ENCODE data around the gene SBF2.

Gene SBF2

GRCh38 chr11:10064828-10065227 lies 229.2 kb downstream of the SBF2 start:
- no peak for DNase-seq (ENCODE audit: low read depth)
- TF ChIP-seq CTCF (IDR thresholded peaks at IDR 0.05; ENCODE audit: insufficient read depth, low read depth, low read length, missing control alignments): no peak
- H3K4me3 ChIP-seq (ENCODE audit: low read depth, low read length): no peak overlapping the region

- H3K4me3 ChIP-seq (ENCODE audit: low read depth, low read length): no peak overlapping the region
- no peak for TF ChIP-seq CTCF (IDR thresholded peaks at IDR 0.05; ENCODE audit: insufficient read depth, low read depth, low read length, missing control alignments)
- DNase-seq (ENCODE audit: low read depth): no peak
Measured at GRCh38 chr11:10058356-10058755, 235.7 kb downstream of the SBF2 start.

- TF ChIP-seq CTCF (IDR thresholded peaks at IDR 0.05; ENCODE audit: insufficient read depth, low read depth, low read length, missing control alignments): no peak
- no peak overlapping the region for H3K4me3 ChIP-seq (ENCODE audit: low read depth, low read length)
- no peak for DNase-seq (ENCODE audit: low read depth)
Measured at GRCh38 chr11:10051868-10052586, 242.0 kb downstream of the SBF2 start.

GRCh38 chr11:10050561-10050960 lies 243.5 kb downstream of the SBF2 start:
- no peak overlapping the region for H3K4me3 ChIP-seq (ENCODE audit: low read depth, low read length)
- DNase-seq (ENCODE audit: low read depth): no peak
- no peak for TF ChIP-seq CTCF (IDR thresholded peaks at IDR 0.05; ENCODE audit: insufficient read depth, low read depth, low read length, missing control alignments)

GRCh38 chr11:10049756-10050155 lies 244.3 kb downstream of the SBF2 start:
- no peak for DNase-seq (ENCODE audit: low read depth)
- no peak overlapping the region for H3K4me3 ChIP-seq (ENCODE audit: low read depth, low read length)
- no peak for TF ChIP-seq CTCF (IDR thresholded peaks at IDR 0.05; ENCODE audit: insufficient read depth, low read depth, low read length, missing control alignments)

GRCh38 chr11:10048350-10048749 lies 245.7 kb downstream of the SBF2 start:
- no peak overlapping the region for H3K4me3 ChIP-seq (ENCODE audit: low read depth, low read length)
- no peak for DNase-seq (ENCODE audit: low read depth)
- no peak for TF ChIP-seq CTCF (IDR thresholded peaks at IDR 0.05; ENCODE audit: insufficient read depth, low read depth, low read length, missing control alignments)

- no peak for TF ChIP-seq CTCF (IDR thresholded peaks at IDR 0.05; ENCODE audit: insufficient read depth, low read depth, low read length, missing control alignments)
- H3K4me3 ChIP-seq (ENCODE audit: low read depth, low read length): no peak overlapping the region
- DNase-seq (ENCODE audit: low read depth): peak; percentile 18
Measured at GRCh38 chr11:10044618-10045017, 249.4 kb downstream of the SBF2 start.
